Liver (tissue), 9 donors: ENCODE measurements around the gene JAKMIP2. TPM values are rescaled to one million over a fixed set of nuclear protein-coding genes. Genes with fewer than 3 reads are reported as not detected.

ENCODE experiments used
- DNase-seq: peaks from one replicate; pipeline ENCODE4 v3.0.0-alpha.2; 2017; ENCODE audit warnings: low spot score
- H3K27ac ChIP-seq, 2 donors: one replicate each; pipeline ENCODE4 v1.7.0; 2013; ENCODE audit warnings: inconsistent platforms in 2 of 2, low read length in 2 of 2, control low read depth in 1 of 2, low read depth in 1 of 2, mild to moderate bottlenecking in 1 of 2
- H3K27me3 ChIP-seq, 4 donors: one replicate each; pipeline versions ENCODE4 v1.6.1 to v1.7.0; 2013; ENCODE audit warnings: low read length in 3 of 4, inconsistent platforms in 1 of 4, mild to moderate bottlenecking in 1 of 4, moderate library complexity in 1 of 4; ENCODE audit not compliant: control insufficient read depth in 4 of 4, insufficient read depth in 4 of 4
- H3K36me3 ChIP-seq, 4 donors: one replicate each; pipeline versions ENCODE4 v1.6.1 to v1.7.0; 2013; ENCODE audit warnings: low read length in 3 of 4, mild to moderate bottlenecking in 3 of 4, low read depth in 1 of 4, moderate library complexity in 1 of 4; ENCODE audit not compliant: control insufficient read depth in 4 of 4, insufficient read depth in 3 of 4
- H3K4me1 ChIP-seq, 4 donors: one replicate each; pipeline versions ENCODE4 v1.6.1 to v1.7.0; 2013; ENCODE audit warnings: low read length in 3 of 4, mild to moderate bottlenecking in 3 of 4, moderate library complexity in 1 of 4; ENCODE audit not compliant: control insufficient read depth in 4 of 4, insufficient read depth in 4 of 4
- H3K4me3 ChIP-seq, 3 donors: one replicate each; pipeline versions ENCODE4 v1.6.1 to v1.7.0; 2013; ENCODE audit warnings: low read length in 3 of 3, control low read depth in 1 of 3, low read depth in 1 of 3, mild to moderate bottlenecking in 1 of 3
- H3K9ac ChIP-seq, 2 donors: one replicate each; pipeline ENCODE4 v1.7.0; 2013; ENCODE audit warnings: low read length in 2 of 2, mild to moderate bottlenecking in 2 of 2, moderate library complexity in 2 of 2, control low read depth in 1 of 2, low read depth in 1 of 2
- H3K9me3 ChIP-seq, 4 donors: one replicate each; pipeline versions ENCODE4 v1.6.1 to v1.7.0; 2013; ENCODE audit warnings: low read length in 3 of 4; ENCODE audit not compliant: control insufficient read depth in 4 of 4
- FOXA2 ChIP-seq: IDR thresholded peaks from 2 replicates; pipeline ENCODE4 v1.6.1; 2016; ENCODE audit warnings: antibody characterized with exemption
- HNF4A ChIP-seq, 2 donors: conservative IDR thresholded peaks; 2 replicates each; pipeline ENCODE4 v1.6.1; 2016; ENCODE audit warnings: antibody characterized with exemption in 2 of 2, mild to moderate bottlenecking in 2 of 2
- HNF4G ChIP-seq: IDR thresholded peaks from 2 replicates; pipeline ENCODE4 v1.6.1; 2016; ENCODE audit warnings: antibody characterized with exemption
- JUND ChIP-seq, 2 donors: IDR thresholded peaks; 2 replicates each; pipeline ENCODE4 v1.6.1; 2016; ENCODE audit warnings: antibody characterized with exemption in 2 of 2
- MAX ChIP-seq: IDR thresholded peaks from 2 replicates; pipeline ENCODE4 v1.6.1; 2016; ENCODE audit warnings: antibody characterized with exemption
- NR2F2 ChIP-seq: IDR thresholded peaks from 2 replicates; pipeline ENCODE4 v1.6.1; 2016; ENCODE audit warnings: antibody characterized with exemption
- RXRA ChIP-seq, 2 donors: IDR thresholded peaks; 2 replicates each; pipeline ENCODE4 v1.6.1; 2017 to 2018; ENCODE audit warnings: antibody characterized with exemption in 2 of 2, mild to moderate bottlenecking in 1 of 2
- SP1 ChIP-seq: IDR thresholded peaks from 2 replicates; pipeline ENCODE4 v1.6.1; 2018; ENCODE audit warnings: antibody characterized with exemption, mild to moderate bottlenecking
- ZBTB33 ChIP-seq: IDR thresholded peaks from 2 replicates; pipeline ENCODE4 v1.6.1; 2016; ENCODE audit warnings: antibody characterized with exemption
- WGBS: extraction: QIAGEN DNeasy Blood & Tissue Kit; methylation state at CpG from one replicate; pipeline ENCODE4 v1.1.7; 2013; 5-methylcytosine and 5-hydroxymethylcytosine counted together
- polyA plus RNA-seq, 2 donors: library from polyadenylated mRNA; stranded (reverse) in 1 of 2; unstranded in 1 of 2; fragments of 200-250 nt in 1 of 2; fragments of >200 nt in 1 of 2; fragmentation: Nextera tagmentation in 1 of 2; extraction: Ambion mirVana in 1 of 2; gene quantifications; one replicate each; pipeline versions ENCODE4 v1.2.1 to v1.2.3, GENCODE V29; 2013 to 2015
- total RNA-seq, 2 donors: library from RNA; depleted of rRNA; stranded (reverse); fragments of >200 nt; gene quantifications; one replicate each; pipeline ENCODE4 v1.2.3, GENCODE V29; 2014
- TF ChIP-seq, protein P1 (sequence below): fragments of 150-350 bp; IDR thresholded peaks from 2 replicates; pipeline ENCODE4 v1.5.1; 2017; ENCODE audit warnings: improper control_type of control experiment, low read depth, low read length; ENCODE audit not compliant: missing input control
- TF ChIP-seq, protein P2 (sequence below): IDR thresholded peaks from 2 replicates; pipeline ENCODE4 v1.6.1; 2016; ENCODE audit warnings: antibody characterized with exemption
- donor health status: healthy.
- donor health status: healthy.
- donor health status: healthy.
- donor health status: healthy.
- donor health status: healthy.

JAKMIP2 gene
- total and polyA plus RNA-seq, 4 donors: 0.06 to 0.38 (median 0.24) TPM

DNA sequence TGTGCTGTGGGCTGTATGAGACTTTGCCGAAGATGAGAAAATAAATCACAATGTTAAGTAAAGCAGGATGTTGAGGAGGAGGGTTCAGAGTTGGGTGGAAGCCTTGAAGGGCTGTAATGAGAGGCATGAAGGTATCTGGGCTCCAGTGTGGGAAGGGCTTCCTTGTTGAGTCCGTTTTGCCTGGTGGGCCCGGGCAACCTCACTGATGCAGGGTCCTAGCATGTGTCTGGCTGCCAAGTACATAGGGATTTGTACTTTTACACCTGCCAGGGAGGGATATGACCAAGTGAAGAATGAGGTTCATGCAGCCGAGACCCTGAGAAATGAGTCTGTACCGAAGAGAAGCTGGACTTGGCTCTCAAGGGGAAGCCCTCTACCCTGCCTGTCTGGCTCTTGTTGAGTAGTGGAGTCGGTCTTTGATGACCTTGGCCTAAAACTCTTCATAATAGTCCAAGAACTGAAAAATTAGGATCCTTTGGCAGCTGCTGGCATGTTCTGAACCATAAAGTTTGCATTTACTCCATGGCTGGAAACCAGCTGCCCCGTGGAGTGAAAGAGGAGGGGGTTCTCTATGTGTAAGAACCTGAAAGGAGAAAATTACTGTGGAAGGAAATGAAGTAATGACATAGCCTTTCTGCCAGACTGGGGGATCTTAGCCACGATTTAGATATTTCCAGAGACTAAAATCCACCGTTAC lies 213.7 kb downstream of the JAKMIP2 start:
- TF ChIP-seq FOXA2 (no peak), RXRA (IDR thresholded peaks at IDR 0.05) (no peak), JUND (IDR thresholded peaks at IDR 0.05) (no peak), HNF4A (conservative IDR thresholded peaks at IDR 0.05) (no peak), MAX (no peak), HNF4G (no peak), ZBTB33 (no peak)
- TF ChIP-seq, protein P1, sequence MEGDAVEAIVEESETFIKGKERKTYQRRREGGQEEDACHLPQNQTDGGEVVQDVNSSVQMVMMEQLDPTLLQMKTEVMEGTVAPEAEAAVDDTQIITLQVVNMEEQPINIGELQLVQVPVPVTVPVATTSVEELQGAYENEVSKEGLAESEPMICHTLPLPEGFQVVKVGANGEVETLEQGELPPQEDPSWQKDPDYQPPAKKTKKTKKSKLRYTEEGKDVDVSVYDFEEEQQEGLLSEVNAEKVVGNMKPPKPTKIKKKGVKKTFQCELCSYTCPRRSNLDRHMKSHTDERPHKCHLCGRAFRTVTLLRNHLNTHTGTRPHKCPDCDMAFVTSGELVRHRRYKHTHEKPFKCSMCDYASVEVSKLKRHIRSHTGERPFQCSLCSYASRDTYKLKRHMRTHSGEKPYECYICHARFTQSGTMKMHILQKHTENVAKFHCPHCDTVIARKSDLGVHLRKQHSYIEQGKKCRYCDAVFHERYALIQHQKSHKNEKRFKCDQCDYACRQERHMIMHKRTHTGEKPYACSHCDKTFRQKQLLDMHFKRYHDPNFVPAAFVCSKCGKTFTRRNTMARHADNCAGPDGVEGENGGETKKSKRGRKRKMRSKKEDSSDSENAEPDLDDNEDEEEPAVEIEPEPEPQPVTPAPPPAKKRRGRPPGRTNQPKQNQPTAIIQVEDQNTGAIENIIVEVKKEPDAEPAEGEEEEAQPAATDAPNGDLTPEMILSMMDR: no peak
- TF ChIP-seq, protein P2, sequence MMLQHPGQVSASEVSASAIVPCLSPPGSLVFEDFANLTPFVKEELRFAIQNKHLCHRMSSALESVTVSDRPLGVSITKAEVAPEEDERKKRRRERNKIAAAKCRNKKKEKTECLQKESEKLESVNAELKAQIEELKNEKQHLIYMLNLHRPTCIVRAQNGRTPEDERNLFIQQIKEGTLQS: no peak
- no peak overlapping the region for H3K27ac ChIP-seq
- peaks cover 0 to 7% (median 0%) of the 10 kb centered on the region in 4 donors for H3K4me1 ChIP-seq
- H3K4me3 ChIP-seq: no peak overlapping the region
- H3K9me3 ChIP-seq: no peaks in the 10 kb centered on the region
- DNase-seq: no peak
- H3K9ac ChIP-seq: no peak overlapping the region
- H3K36me3 ChIP-seq: no peaks in the 10 kb centered on the region
- 89% methylated on average over 9 of the region's 9 CpGs for WGBS
- no peaks in the 10 kb centered on the region for H3K27me3 ChIP-seq

- TF ChIP-seq HNF4A (conservative IDR thresholded peaks at IDR 0.05): peak; percentile 49 to 74
- no peak for TF ChIP-seq NR2F2
- TF ChIP-seq, protein P1: no peak
- no peak for TF ChIP-seq MAX
- TF ChIP-seq HNF4G: peak; percentile 33
- peak; percentile 24 to 53 for TF ChIP-seq RXRA (IDR thresholded peaks at IDR 0.05)
- peak; percentile 45 for TF ChIP-seq SP1
- Histone ChIP-seq H3K4me3 (no peak overlapping the region), H3K36me3 (no peaks in the 10 kb centered on the region), H3K9ac (no peak overlapping the region), H3K27me3 (no peaks in the 10 kb centered on the region), H3K27ac (no peak overlapping the region), H3K9me3 (no peaks in the 10 kb centered on the region), H3K4me1 (peaks cover 0 to 7% (median 0%) of the 10 kb centered on the region in 4 donors)
- DNase-seq: no peak
- WGBS: 34% methylated on average over 9 of the region's 9 CpGs
These were observed 214.5 kb downstream of the JAKMIP2 start for GRCh38 chr5:147567917-147568598.
